GM12873 (cell line): ENCODE data around the gene BAIAP2.

Experiments
- TF ChIP-seq, protein P1 (sequence below): IDR thresholded peaks from 2 replicates; pipeline ENCODE4 v1.5.1; 2012; ENCODE audit warnings: low read depth, mild to moderate bottlenecking, moderate library complexity, low read length, control low read depth; ENCODE audit not compliant: insufficient read depth; ENCODE audit errors: missing control alignments

The BAIAP2 gene

DNA sequence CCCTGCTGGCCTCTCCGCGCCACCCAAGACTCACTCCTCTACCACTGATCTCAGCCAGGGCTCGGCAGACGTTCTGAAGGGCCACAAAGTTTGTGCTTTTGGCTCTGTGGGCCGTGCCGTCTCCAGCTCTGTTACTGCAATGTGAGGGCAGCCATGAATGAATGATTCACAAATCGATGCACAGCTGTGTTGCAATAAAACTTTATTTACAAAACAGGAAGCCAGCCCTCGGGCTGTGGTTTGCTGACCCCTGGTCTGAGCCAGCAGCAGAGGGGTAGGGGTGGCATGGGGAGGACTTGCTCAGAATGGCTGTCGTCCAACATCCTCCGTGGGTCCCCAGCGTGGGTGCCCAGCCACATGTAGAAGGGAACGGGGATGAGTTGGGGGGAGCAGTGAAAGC is 67.4 kb downstream of the BAIAP2 start:
- TF ChIP-seq, protein P1, sequence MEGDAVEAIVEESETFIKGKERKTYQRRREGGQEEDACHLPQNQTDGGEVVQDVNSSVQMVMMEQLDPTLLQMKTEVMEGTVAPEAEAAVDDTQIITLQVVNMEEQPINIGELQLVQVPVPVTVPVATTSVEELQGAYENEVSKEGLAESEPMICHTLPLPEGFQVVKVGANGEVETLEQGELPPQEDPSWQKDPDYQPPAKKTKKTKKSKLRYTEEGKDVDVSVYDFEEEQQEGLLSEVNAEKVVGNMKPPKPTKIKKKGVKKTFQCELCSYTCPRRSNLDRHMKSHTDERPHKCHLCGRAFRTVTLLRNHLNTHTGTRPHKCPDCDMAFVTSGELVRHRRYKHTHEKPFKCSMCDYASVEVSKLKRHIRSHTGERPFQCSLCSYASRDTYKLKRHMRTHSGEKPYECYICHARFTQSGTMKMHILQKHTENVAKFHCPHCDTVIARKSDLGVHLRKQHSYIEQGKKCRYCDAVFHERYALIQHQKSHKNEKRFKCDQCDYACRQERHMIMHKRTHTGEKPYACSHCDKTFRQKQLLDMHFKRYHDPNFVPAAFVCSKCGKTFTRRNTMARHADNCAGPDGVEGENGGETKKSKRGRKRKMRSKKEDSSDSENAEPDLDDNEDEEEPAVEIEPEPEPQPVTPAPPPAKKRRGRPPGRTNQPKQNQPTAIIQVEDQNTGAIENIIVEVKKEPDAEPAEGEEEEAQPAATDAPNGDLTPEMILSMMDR: no peak

DNA sequence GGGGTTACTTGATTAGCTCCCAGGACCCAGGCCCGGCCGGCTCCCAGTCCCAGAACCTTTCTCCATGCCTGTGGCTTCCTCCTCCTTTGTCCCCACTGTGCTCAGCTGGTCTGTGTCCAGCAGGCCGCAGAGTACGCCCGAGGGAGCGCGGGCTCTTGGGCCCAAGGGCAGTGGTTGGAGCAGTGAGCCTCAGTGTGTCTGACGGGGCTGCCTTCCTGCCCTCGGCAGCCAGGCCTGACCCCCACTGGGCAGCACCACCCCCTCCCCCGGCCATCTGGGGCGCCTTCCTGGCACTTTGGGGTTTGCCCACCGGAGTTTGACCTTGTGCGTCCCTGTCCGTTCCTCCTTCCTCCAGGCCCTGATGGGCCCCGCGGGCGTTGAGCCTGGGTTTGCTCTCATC is 67.9 kb downstream of the BAIAP2 start:
- TF ChIP-seq, protein P1: no peak

DNA sequence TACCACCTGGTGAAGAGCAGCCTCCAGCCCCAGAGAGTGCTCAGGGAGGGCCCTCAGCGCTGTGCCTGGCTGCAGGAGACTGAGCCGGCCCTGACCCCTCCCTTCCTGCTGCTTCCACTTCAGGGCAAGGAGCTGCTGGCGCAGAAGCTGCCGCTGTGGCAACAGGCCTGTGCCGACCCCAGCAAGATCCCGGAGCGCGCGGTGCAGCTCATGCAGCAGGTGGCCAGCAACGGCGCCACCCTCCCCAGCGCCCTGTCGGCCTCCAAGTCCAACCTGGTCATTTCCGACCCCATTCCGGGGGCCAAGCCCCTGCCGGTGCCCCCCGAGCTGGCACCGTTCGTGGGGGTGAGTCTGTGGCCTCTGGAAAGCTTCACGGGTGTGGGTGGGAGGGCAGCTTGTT is 68.4 kb downstream of the BAIAP2 start:
- TF ChIP-seq, protein P1: no peak

DNA sequence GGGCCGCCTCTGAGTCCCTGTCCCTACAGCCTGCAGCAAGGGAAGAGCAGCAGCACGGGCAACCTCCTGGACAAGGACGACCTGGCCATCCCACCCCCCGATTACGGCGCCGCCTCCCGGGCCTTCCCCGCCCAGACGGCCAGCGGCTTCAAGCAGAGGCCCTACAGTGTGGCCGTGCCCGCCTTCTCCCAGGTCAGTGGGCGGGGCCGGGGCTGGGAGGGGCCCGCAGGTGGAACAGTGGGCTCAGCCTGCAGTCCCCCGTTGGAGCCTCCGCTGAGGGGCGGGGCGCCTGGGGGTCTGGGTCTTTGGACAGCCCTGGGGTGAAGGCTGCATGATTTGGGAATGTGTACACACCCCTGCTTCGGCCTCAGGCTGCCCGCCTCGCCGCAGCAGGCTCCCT is 71.8 kb downstream of the BAIAP2 start:
- TF ChIP-seq, protein P1: no peak

DNA sequence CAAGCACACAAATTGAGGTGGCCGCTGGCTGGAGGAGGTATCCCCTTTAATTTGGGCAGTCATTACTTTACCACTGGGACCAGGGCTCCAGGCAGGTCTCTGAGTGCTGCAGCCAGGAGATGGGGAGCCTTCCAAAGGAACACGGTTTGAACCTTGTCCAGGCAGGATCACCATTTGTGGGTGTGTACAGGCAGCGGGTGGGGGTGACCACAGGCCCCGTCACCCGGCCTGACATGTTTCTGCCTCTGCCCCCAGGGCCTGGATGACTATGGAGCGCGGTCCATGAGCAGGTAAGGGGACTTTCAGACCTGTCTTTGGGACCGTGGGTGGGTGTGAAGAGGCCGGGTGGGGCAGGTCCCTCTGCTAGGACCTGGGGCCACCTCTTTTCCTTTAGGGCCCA is 73.3 kb downstream of the BAIAP2 start:
- TF ChIP-seq, protein P1: no peak

DNA sequence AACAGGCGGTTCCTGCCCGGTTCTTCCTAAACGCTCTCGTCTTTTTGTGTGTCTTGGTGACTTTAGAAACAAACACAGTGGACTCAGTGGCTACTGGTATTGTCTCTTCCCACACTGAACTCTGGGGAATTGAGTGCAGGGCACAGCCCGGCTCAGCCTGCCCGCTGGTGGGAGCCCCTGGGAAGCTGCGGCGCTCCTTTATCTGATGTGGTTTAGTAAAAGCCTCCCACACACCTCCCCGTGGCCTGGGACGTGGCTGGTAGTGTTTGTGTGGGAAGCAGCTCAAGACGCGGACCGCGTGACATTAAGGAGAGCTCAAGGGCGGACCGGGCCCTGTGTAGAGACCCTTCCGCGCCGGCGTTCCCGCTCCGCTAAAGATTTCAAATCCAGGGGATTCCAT is 75.0 kb downstream of the BAIAP2 start:
- TF ChIP-seq, protein P1: no peak

DNA sequence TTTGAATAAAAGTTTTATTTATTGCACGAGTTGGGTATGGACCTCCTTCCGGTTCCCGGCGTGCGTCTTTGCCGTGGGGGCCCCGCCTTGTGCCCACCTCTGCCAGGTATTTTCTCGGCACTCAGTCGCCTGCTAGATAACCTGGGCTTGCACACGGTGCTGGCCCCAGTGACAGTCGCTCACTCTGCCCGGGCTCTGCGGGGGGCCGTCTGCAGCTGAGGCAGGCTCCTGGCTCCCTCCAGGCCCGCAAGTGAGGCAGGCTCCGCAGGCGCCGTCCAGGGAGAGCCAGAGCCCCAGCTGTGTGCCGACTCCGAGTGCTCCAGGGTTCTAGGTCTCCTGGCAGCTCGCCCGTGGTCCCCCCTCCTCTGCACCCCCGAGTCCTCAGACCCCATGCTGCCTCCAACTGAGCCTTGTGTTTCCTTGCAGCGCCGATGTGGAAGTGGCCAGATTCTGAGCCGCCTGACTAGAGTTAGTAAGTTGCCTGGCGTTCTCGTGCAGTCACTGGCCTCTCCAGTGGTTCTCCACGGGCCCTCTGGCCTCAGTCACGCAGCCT is 75.6 kb downstream of the BAIAP2 start:
- TF ChIP-seq, protein P1: no peak
